ENCODE measurements around the gene MYH14.

MYH14 gene

GRCh38 chr19:50315773-50316448, 112.5 kb downstream of the MYH14 start:
- TF ChIP-seq EZH2phosphoT487 (conservative IDR thresholded peaks at IDR 0.05; ENCODE audit: low read length): no peak
- no peak for TF ChIP-seq CTCF (IDR thresholded peaks at IDR 0.05; ENCODE audit: insufficient read depth, low read length, poor library complexity, severe bottlenecking)
- Histone ChIP-seq H4K20me1 (ENCODE audit: low read depth, low read length) (no peaks in the 10 kb centered on the region), H3K79me2 (ENCODE audit: insufficient read depth, low read length) (no peaks in the 10 kb centered on the region), H3K9me3 (ENCODE audit: insufficient read depth, low read length) (no peaks in the 10 kb centered on the region), H3K9me2 (replicated peaks; ENCODE audit: insufficient read depth, low read length) (no peaks in the 10 kb centered on the region), H3K4me2 (ENCODE audit: low read depth, low read length, poor library complexity, severe bottlenecking) (peak overlapping the region; percentile 30), H3K27ac (ENCODE audit: low read depth, low read length) (no peak overlapping the region), H3F3A (ENCODE audit: insufficient read depth) (no peaks in the 10 kb centered on the region), H2AFZ (ENCODE audit: low read depth, low read length, severe bottlenecking) (no peak overlapping the region), H3K27me3 (ENCODE audit: low read length) (no peaks in the 10 kb centered on the region), H3K9ac (ENCODE audit: low read length) (no peak overlapping the region), H3K36me3 (ENCODE audit: low read length) (no peaks in the 10 kb centered on the region), H3K4me3 (ENCODE audit: insufficient read depth, low read length, poor library complexity, severe bottlenecking) (no peak overlapping the region)

GRCh38 chr19:50317115-50317514, 113.7 kb downstream of the MYH14 start:
- Histone ChIP-seq H4K20me1 (ENCODE audit: low read depth, low read length) (no peaks in the 10 kb centered on the region), H3K27me3 (ENCODE audit: low read length) (no peaks in the 10 kb centered on the region), H3K79me2 (ENCODE audit: insufficient read depth, low read length) (no peaks in the 10 kb centered on the region), H3F3A (ENCODE audit: insufficient read depth) (no peaks in the 10 kb centered on the region), H3K9me2 (replicated peaks; ENCODE audit: insufficient read depth, low read length) (no peaks in the 10 kb centered on the region), H3K9ac (ENCODE audit: low read length) (no peak overlapping the region), H3K9me3 (ENCODE audit: insufficient read depth, low read length) (no peaks in the 10 kb centered on the region), H3K4me2 (ENCODE audit: low read depth, low read length, poor library complexity, severe bottlenecking) (no peak overlapping the region), H3K27ac (ENCODE audit: low read depth, low read length) (no peak overlapping the region), H2AFZ (ENCODE audit: low read depth, low read length, severe bottlenecking) (no peak overlapping the region), H3K4me3 (ENCODE audit: insufficient read depth, low read length, poor library complexity, severe bottlenecking) (no peak overlapping the region), H3K36me3 (ENCODE audit: low read length) (no peaks in the 10 kb centered on the region)
- TF ChIP-seq EZH2phosphoT487 (conservative IDR thresholded peaks at IDR 0.05; ENCODE audit: low read length) (no peak), CTCF (IDR thresholded peaks at IDR 0.05; ENCODE audit: insufficient read depth, low read length, poor library complexity, severe bottlenecking) (no peak)

- Histone ChIP-seq H3K27ac (ENCODE audit: low read depth, low read length) (no peak overlapping the region), H3K9me2 (replicated peaks; ENCODE audit: insufficient read depth, low read length) (no peaks in the 10 kb centered on the region), H3K27me3 (ENCODE audit: low read length) (no peaks in the 10 kb centered on the region), H3K4me2 (ENCODE audit: low read depth, low read length, poor library complexity, severe bottlenecking) (no peak overlapping the region), H3K4me3 (ENCODE audit: insufficient read depth, low read length, poor library complexity, severe bottlenecking) (no peak overlapping the region), H3K9me3 (ENCODE audit: insufficient read depth, low read length) (no peaks in the 10 kb centered on the region), H3K36me3 (ENCODE audit: low read length) (no peaks in the 10 kb centered on the region), H3K9ac (ENCODE audit: low read length) (no peak overlapping the region), H4K20me1 (ENCODE audit: low read depth, low read length) (no peaks in the 10 kb centered on the region), H3K79me2 (ENCODE audit: insufficient read depth, low read length) (no peaks in the 10 kb centered on the region), H3F3A (ENCODE audit: insufficient read depth) (no peaks in the 10 kb centered on the region), H2AFZ (ENCODE audit: low read depth, low read length, severe bottlenecking) (no peak overlapping the region)
- no peak for TF ChIP-seq CTCF (IDR thresholded peaks at IDR 0.05; ENCODE audit: insufficient read depth, low read length, poor library complexity, severe bottlenecking)
- no peak for TF ChIP-seq EZH2phosphoT487 (conservative IDR thresholded peaks at IDR 0.05; ENCODE audit: low read length)
These were observed 115.0 kb downstream of the MYH14 start for GRCh38 chr19:50318438-50318837.
